Skeletal muscle satellite cell (primary cell): ENCODE measurements around the gene PDE6B. TPM values are rescaled to one million over a fixed set of nuclear protein-coding genes. Genes with fewer than 3 reads are reported as not detected.
A peak's percentile ranks its signal among the peaks of the same experiment; 100 is the strongest.

Source experiments
- H3K27me3 ChIP-seq: 2 replicates; pipeline ENCODE4 v1.7.0; 2013; ENCODE audit warnings: low read length; ENCODE audit not compliant: control insufficient read depth, insufficient read depth
- H3K36me3 ChIP-seq: 2 replicates; pipeline ENCODE4 v1.7.0; 2013; ENCODE audit warnings: mild to moderate bottlenecking, control low read depth, low read length; ENCODE audit not compliant: insufficient read depth
- H3K4me1 ChIP-seq: 2 replicates; pipeline ENCODE4 v1.7.0; 2013; ENCODE audit warnings: low read length; ENCODE audit not compliant: control insufficient read depth, insufficient read depth
- H3K4me2 ChIP-seq: 2 replicates; pipeline ENCODE4 v1.7.0; 2013; ENCODE audit warnings: mild to moderate bottlenecking, low read length
- H3K4me3 ChIP-seq: 2 replicates; pipeline ENCODE4 v1.7.0; 2013; ENCODE audit warnings: low read length
- H3K9ac ChIP-seq: 2 replicates; pipeline ENCODE4 v1.7.0; 2013; ENCODE audit warnings: mild to moderate bottlenecking, low read depth, low read length, moderate library complexity
- H3K9me3 ChIP-seq: replicated peaks from 2 replicates; pipeline ENCODE4 v1.7.0; 2013; ENCODE audit warnings: mild to moderate bottlenecking, control low read depth, low read length
- total RNA-seq: library from RNA; depleted of rRNA; stranded (reverse); fragments of >200 nt; gene quantifications from 2 replicates; pipeline ENCODE4 v1.2.3, GENCODE V29; 2012; rRNA removed

The PDE6B gene
- total RNA-seq = under 0.01 TPM in 1 of 2 replicates, not detected in the other

DNA sequence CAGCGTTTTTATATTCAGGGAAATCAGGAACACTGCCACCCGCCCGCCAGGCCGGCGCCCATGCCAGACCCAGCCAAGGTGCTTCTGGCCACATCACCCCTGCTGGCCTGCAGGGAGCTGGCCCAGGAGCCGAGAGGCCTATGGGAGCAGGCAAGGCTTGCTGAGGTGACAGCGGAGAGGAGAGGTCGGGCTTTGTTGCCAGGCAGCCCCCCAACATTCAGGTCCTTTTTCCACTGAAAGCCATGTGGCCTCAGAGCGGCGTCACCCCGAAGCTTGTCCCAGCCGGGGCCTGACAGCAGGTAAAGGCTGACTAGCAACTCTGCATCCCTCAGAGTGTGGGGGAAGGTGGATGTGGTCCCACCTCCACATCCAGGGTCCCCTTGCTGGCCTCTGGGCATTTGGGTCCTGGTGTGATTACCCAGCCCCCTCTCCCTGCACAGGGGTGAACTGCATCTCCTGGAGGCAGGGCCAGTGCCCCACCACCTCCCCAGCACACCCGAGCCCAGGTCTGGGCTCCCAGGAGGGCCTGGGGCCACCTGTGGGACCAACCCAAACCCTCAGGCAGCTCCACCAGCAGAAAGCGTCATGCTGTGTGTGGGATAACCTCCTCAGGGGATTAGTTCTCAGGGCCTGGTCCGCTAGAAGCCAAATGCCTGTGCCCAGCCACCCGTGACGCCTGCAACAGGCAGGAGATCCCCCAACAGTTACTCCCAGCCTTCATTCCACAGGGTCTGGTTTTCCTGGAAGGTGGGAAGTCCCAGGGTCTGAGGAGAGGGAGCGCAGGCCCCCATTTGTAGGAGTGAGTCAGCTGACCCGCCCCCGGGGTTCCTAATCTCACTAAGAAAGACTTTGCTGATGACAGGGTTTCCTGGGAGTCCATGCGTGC is at the start of gene PDE6B:
Gene PDE6B (plus strand): TSS at position 869 of the 886 bp plus-strand sequence. CDS start 54 bp downstream, outside the sequence.
- Histone ChIP-seq H3K4me1 (no peaks in the 10 kb centered on the region), H3K4me3 (no peak within 1 kb of the TSS), H3K9me3 (no peaks in the 10 kb centered on the region), H3K27me3 (peaks cover 4% of the 10 kb centered on the region), H3K4me2 (no peak within 1 kb of the TSS), H3K36me3 (no peaks in the 10 kb centered on the region), H3K9ac (no peak within 1 kb of the TSS)

DNA sequence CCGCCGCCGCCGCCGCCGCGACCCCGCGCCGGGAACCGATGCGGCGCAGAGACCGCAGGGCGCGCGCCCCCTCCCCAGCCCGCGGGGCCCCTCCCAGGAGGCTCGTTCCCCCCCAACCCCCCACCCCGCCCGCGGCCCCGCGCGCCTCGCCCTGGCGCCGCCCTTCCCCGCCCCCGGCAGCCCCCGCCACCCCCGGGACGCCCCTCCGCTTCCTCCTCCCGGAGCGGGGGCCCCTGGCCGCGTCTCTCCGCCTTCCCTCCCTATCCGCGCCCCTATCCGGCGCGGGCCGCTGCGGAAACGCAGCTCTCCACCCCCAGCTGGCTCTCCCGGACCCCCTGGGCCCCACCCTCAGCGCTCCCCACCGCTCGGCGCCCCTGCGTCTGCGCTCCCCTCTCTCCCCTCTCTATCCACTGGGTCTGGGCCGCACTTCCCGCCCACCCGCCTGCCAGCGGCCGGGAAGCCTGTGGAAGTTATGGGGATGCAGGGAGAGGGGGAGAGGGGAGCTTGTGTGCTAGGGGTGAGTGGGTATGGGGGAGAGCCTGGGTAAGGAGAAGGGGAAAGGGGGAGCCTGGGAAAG is 49.0 kb upstream of the PDE6B start, which contains the start of gene TMEM271:
Gene TMEM271 (minus strand): TSS at position 51 of the 577 bp plus-strand sequence. CDS start 233 bp downstream, outside the sequence.
- Histone ChIP-seq H3K9ac (no peak within 1 kb of the TSS), H3K36me3 (no peaks in the 10 kb centered on the region), H3K4me3 (no peak within 1 kb of the TSS), H3K4me2 (peak within 1 kb of the TSS; percentile 47), H3K4me1 (no peaks in the 10 kb centered on the region), H3K27me3 (peaks cover 73% of the 10 kb centered on the region), H3K9me3 (no peaks in the 10 kb centered on the region)

DNA sequence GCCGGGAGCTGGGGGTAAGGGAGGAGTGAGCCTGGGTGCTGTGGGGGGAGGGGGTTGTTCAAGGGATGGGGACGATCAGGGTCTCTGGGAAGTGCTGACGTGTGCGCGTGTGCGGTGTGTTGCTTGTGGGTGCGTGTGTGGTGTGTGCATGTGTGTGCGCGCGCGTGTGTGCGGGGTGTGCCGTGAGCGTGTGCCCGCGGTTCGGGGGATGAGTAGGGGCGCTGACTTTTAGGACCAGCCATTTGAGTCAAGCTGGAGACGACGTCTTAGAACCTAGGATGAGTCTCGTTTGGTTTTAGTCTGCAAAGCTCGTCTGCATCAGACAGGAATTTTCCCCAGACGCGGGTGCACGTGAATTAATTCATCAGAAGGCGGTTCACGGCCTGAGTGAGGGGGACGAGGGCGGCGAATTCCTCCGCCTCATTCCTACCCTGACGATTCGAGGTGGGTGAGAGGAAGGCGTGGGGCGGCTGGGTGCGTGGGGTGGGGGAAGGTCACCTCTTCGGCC is 48.3 kb upstream of the PDE6B start:
- Histone ChIP-seq H3K4me2 (peak overlapping the region; percentile 47), H3K4me3 (peak overlapping the region; percentile 39), H3K36me3 (no peaks in the 10 kb centered on the region), H3K9ac (no peak overlapping the region), H3K4me1 (no peaks in the 10 kb centered on the region), H3K9me3 (no peaks in the 10 kb centered on the region), H3K27me3 (peaks cover 79% of the 10 kb centered on the region)

DNA sequence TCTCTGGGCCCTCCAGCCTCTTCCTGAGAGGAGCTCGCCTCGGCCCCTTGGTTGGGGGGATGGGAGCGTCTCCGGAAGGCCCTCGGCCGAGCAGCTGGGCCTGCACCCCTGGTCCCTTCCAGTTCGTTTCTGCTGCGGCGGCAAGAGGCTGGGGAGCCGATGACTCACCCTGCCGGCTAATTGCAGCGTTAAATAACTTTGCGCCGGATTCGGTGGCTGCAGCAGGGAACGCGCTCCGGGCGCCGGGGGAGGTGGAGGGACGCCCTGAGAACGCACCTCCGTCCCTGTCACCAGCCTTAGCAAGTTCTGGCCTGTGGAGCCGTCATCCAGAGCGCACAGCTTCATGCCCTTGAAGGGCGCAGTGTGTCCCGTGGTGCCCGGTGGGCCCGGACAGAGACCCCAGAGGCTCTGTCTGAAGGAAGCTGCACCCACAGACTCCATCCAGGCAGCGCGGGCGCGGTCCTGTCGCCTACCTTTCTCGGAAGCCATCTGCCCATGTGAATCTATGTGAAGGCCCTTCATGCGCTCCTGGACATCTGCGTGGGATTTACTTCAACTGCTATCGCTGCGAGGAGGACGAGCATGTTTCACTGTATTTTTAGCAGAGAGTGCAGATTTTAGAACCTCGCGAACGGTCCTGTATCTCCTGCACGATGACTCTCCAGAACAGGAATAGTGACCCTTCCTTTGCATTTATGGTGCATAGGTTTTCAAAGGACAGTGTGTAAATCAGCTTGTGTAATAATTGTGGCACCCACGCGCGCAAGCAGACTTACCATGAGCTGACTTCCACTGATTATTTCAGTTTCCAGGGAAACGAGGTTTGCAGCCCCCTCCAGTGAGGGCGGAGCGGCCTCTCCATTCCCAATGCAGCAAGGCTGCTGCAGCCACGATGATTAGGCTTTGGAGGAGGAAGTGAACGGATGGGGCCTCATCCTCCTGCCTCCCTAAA is 47.6 kb upstream of the PDE6B start:
- Histone ChIP-seq H3K27me3 (peaks cover 73% of the 10 kb centered on the region), H3K4me2 (peak overlapping the region; percentile 47), H3K9ac (no peak overlapping the region), H3K4me1 (no peaks in the 10 kb centered on the region), H3K4me3 (peak overlapping the region; percentile 39), H3K36me3 (no peaks in the 10 kb centered on the region), H3K9me3 (no peaks in the 10 kb centered on the region)

DNA sequence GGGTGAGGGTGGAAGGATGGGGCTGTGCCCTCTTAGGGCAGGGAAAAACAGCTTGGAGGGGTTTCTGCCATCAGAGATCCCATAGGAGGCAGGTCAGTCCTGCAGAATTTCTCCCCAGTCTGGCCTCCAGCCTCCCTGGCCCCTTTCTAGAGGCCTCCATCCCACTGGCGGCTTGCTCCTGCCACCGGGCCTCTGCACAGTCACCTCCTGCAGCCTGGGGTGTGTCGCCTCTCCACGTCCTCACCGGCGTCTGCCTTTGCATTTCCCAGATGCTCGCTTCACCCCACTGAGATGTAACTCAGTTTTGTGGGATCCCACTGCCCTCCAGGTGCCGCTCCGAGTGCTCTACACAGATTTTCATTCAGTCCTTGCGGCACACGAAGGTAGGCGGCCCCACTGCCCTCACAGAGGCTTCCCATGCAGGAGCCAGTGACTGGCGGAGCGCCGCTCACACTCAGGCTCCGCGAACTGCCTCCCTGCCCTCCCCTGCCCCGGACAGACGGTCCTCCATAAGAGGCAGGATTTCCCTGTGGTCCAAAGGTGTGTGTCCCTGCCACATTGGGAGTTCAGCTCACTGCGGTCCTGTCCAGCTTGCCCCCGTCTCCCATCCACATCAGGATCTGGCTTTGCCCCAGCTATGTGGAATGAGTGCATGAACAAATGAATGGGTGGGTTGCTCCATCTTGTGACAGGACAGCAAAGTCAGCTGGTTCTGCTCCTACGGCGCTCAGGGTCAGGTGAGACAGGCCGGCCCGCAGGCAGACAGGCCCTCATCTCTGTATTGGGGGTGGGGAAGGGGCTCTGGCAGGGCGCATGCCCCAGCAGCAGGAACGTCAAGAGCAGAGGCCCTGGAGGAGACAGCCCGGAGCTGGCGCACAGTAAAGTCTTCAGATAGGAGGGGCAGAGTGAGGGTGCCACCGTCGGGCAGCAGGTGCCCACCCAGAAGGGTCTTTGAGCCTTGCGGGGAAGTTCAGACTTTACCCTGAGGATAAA is 46.6 kb upstream of the PDE6B start:
- Histone ChIP-seq H3K4me2 (no peak overlapping the region), H3K4me3 (no peak overlapping the region), H3K9ac (no peak overlapping the region), H3K36me3 (no peaks in the 10 kb centered on the region), H3K4me1 (no peaks in the 10 kb centered on the region), H3K27me3 (peaks cover 63% of the 10 kb centered on the region), H3K9me3 (peaks cover 1% of the 10 kb centered on the region)

DNA sequence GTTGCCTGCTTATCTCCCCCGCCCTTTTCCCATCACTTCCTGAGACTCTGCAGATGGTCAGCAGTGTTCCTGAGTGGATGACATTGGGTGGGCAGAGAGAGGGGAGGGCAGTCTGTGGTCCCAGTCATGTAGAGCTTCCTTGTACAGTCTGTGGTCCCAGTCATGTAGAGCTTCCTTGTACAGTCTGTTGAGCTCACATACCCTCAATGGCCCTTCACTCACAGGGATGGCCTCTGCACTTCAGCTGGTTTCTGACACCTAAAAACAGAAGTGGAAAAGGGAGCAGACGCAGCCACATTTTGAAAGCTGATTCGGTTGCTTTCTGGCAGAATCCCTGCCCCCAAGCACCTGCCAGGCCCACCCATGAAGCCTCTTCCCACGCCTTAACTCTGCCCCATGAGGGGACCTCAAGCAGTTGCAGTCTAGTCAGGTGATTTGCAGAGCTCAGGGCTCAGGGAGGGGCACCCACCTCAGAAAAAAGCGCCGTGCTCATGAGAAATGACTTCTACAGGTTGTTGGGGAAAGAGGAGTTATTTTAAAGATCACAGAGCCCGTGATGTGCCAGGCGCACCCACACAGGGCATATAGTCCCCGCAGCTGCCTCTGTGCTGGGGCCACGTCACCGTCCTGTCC is 45.7 kb upstream of the PDE6B start:
- Histone ChIP-seq H3K27me3 (peaks cover 54% of the 10 kb centered on the region), H3K9ac (no peak overlapping the region), H3K4me3 (no peak overlapping the region), H3K36me3 (no peaks in the 10 kb centered on the region), H3K9me3 (peaks cover 5% of the 10 kb centered on the region), H3K4me2 (no peak overlapping the region), H3K4me1 (no peaks in the 10 kb centered on the region)

DNA sequence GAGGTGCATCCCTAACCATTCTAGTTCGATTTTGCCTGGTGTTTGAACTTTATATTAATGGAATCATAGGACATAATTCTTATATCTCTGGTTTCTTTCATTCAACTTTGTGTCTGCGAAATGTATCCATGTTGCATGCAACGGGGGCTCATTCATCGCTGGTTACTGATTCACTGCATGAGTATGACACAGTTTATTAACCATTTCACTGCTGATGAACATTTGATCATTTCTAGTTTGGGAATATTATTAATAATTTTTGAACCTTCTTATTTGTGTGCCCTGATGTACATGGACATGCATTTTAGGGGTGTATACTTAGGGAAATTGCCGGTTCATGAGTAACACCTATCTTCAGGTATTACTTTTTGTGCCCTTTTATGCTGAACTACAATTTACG is 44.2 kb upstream of the PDE6B start:
- H3K27me3 ChIP-seq = peaks cover 47% of the 10 kb centered on the region
- H3K36me3 ChIP-seq = no peaks in the 10 kb centered on the region
- no peak overlapping the region for H3K4me3 ChIP-seq
- H3K4me1 ChIP-seq = no peaks in the 10 kb centered on the region
- H3K4me2 ChIP-seq = no peak overlapping the region
- no peak overlapping the region for H3K9ac ChIP-seq
- H3K9me3 ChIP-seq = peaks cover 5% of the 10 kb centered on the region

DNA sequence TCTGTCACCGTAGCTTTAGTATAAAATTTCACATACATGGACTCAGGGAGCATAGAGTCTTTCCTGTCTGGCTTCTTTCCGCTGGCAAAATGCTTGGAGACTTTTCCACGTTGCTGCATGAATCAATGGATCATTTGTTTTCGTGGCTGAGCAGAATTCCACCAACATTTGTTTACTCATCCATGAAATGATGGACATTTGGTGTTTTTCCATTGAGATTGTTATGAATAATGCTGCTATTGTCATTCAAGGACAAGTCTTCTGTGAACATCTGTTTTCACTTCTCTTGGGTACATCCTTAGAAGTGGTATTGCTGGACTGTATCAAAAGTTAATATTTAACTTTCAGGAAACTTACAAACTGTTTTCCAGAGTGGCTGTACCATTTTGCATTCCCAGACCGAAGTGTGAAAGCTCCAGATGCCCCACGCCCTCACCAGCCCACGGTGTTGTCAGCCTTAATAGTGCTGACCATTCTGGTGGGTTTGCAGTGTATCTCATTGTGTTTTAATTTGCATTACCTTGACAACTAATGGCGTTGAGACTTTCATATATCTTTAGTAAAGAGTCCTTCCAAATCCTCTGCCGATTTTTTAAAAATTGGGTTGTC is 43.5 kb upstream of the PDE6B start:
- no peak overlapping the region for H3K9ac ChIP-seq
- H3K4me3 ChIP-seq = no peak overlapping the region
- H3K9me3 ChIP-seq = peaks cover 5% of the 10 kb centered on the region
- H3K36me3 ChIP-seq = no peaks in the 10 kb centered on the region
- H3K4me2 ChIP-seq = no peak overlapping the region
- H3K4me1 ChIP-seq = no peaks in the 10 kb centered on the region
- H3K27me3 ChIP-seq = peaks cover 53% of the 10 kb centered on the region

DNA sequence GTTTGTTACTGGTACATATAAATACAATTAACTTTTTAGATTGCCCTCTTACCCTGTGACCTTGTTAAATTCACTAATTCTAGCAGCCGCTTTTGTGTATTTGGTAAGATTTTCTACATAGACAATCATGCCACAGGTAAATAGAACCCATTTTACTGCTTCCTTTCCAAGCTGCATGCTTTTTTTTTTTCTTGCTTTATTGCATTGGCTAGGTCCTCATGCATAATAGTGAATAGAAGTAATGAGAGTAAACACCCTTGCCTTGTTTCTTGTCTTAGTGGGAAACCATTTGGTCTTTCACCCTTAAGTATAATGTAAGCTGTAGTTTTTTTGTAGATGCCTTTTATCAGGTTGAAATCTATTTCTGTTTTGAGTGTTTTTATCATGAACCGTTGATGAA is 41.6 kb upstream of the PDE6B start:
- H3K4me2 ChIP-seq = no peak overlapping the region
- peaks cover 5% of the 10 kb centered on the region for H3K9me3 ChIP-seq
- H3K4me1 ChIP-seq = no peaks in the 10 kb centered on the region
- H3K36me3 ChIP-seq = no peaks in the 10 kb centered on the region
- peaks cover 46% of the 10 kb centered on the region for H3K27me3 ChIP-seq
- H3K4me3 ChIP-seq = no peak overlapping the region
- no peak overlapping the region for H3K9ac ChIP-seq
